ENCODE results near the gene RIOK3.

RIOK3 gene

GRCh38 chr18:23493654-23494053 lies 40.6 kb downstream of the RIOK3 start:
- H3K4me3 ChIP-seq (ENCODE audit: low read depth, low read length) = no peak overlapping the region
- in situ Hi-C loops (cut with HindIII; ENCODE audit: low sequenced_read_pairs) = no loop called here
- TF ChIP-seq CTCF (IDR thresholded peaks at IDR 0.05; ENCODE audit: low read depth, low read length, missing control alignments) = no peak
- no peak for DNase-seq (ENCODE audit: low read depth)

GRCh38 chr18:23494992-23495391 lies 41.9 kb downstream of the RIOK3 start:
- H3K4me3 ChIP-seq (ENCODE audit: low read depth, low read length) = no peak overlapping the region
- TF ChIP-seq CTCF (IDR thresholded peaks at IDR 0.05; ENCODE audit: low read depth, low read length, missing control alignments) = no peak
- DNase-seq (ENCODE audit: low read depth) = no peak
- in situ Hi-C loops (cut with HindIII; ENCODE audit: low sequenced_read_pairs) = no loop called here

GRCh38 chr18:23495723-23496440 lies 42.8 kb downstream of the RIOK3 start:
- H3K4me3 ChIP-seq (ENCODE audit: low read depth, low read length) = no peak overlapping the region
- in situ Hi-C loops (cut with HindIII; ENCODE audit: low sequenced_read_pairs) = no loop called here
- TF ChIP-seq CTCF (IDR thresholded peaks at IDR 0.05; ENCODE audit: low read depth, low read length, missing control alignments) = no peak
- DNase-seq (ENCODE audit: low read depth) = no peak

- TF ChIP-seq CTCF (IDR thresholded peaks at IDR 0.05; ENCODE audit: low read depth, low read length, missing control alignments) = no peak
- no peak overlapping the region for H3K4me3 ChIP-seq (ENCODE audit: low read depth, low read length)
- no peak for DNase-seq (ENCODE audit: low read depth)
- in situ Hi-C loops (cut with HindIII; ENCODE audit: low sequenced_read_pairs) = no loop called here
These were observed 45.0 kb downstream of the RIOK3 start for GRCh38 chr18:23498117-23498516.

GRCh38 chr18:23498877-23499276 lies 45.8 kb downstream of the RIOK3 start:
- peak; percentile 39 for DNase-seq (ENCODE audit: low read depth)
- peak; percentile 88 for TF ChIP-seq CTCF (IDR thresholded peaks at IDR 0.05; ENCODE audit: low read depth, low read length, missing control alignments)
- in situ Hi-C loops (cut with HindIII; ENCODE audit: low sequenced_read_pairs) = no loop called here
- H3K4me3 ChIP-seq (ENCODE audit: low read depth, low read length) = no peak overlapping the region

- TF ChIP-seq CTCF (IDR thresholded peaks at IDR 0.05; ENCODE audit: low read depth, low read length, missing control alignments) = no peak
- no peak for DNase-seq (ENCODE audit: low read depth)
- in situ Hi-C loops (cut with HindIII; ENCODE audit: low sequenced_read_pairs) = no loop called here
- no peak overlapping the region for H3K4me3 ChIP-seq (ENCODE audit: low read depth, low read length)
These were observed 46.2 kb downstream of the RIOK3 start for GRCh38 chr18:23499291-23499781.
